Gastrocnemius medialis (tissue), 4 donors: ENCODE measurements around the gene SGMS1. TPM values are rescaled to one million over a fixed set of nuclear protein-coding genes. Genes with fewer than 3 reads are reported as not detected.

ENCODE experiments used
- ATAC-seq, 2 donors: fragments of 150-250 bp; one replicate each; pipeline ENCODE4 v1.9.1; 2016
- DNase-seq, 2 donors: peaks; one replicate each; pipeline ENCODE4 v3.0.0-alpha.2; 2019
- H3K27ac ChIP-seq, 4 donors: fragments of 200-600 bp; sonication (generic); 1 replicate in 1 of 4; 2 replicates in 3 of 4; pipeline ENCODE4 v1.5.1; 2016 to 2018; ENCODE audit warnings: mild to moderate bottlenecking in 2 of 4, moderate library complexity in 1 of 4
- H3K27me3 ChIP-seq, 3 donors: fragments of 200-600 bp; sonication (generic) in 2 of 3; 1 replicate in 1 of 3; 2 replicates in 2 of 3; pipeline versions ENCODE4 v1.5.1 to v1.6.0; 2016 to 2019; ENCODE audit warnings: mild to moderate bottlenecking in 1 of 3, moderate library complexity in 1 of 3
- H3K36me3 ChIP-seq, 2 donors: fragments of 200-600 bp; sonication (generic) in 1 of 2; one replicate each; pipeline ENCODE4 v1.5.1; 2017 to 2018
- H3K4me1 ChIP-seq, 2 donors: fragments of 200-600 bp; sonication (generic) in 1 of 2; one replicate each; pipeline ENCODE4 v1.5.1; 2016 to 2017; ENCODE audit warnings: mild to moderate bottlenecking in 2 of 2
- H3K4me3 ChIP-seq, 4 donors: fragments of 200-600 bp; sonication (generic) in 3 of 4; 1 replicate in 1 of 4; 2 replicates in 3 of 4; pipeline ENCODE4 v1.5.1; 2016 to 2019; ENCODE audit warnings: mild to moderate bottlenecking in 2 of 4
- H3K9me3 ChIP-seq, 3 donors: fragments of 200-600 bp; sonication (generic) in 2 of 3; 1 replicate in 1 of 3; 2 replicates in 2 of 3; pipeline ENCODE4 v1.5.1; 2016 to 2019
- CTCF ChIP-seq, 5 experiments: fragments of 450-650 bp in 3 of 5; fragments of 200-600 bp in 2 of 5; sonication (generic) in 2 of 5; IDR thresholded peaks in 4 of 5; conservative IDR thresholded peaks in 1 of 5; 1 replicate in 4 of 5; 2 replicates in 1 of 5; pipeline ENCODE4 v1.5.1; 2016 to 2019; ENCODE audit warnings: antibody characterized with exemption in 5 of 5, mild to moderate bottlenecking in 3 of 5, moderate library complexity in 3 of 5
- POLR2A ChIP-seq, 2 donors: fragments of 450-650 bp; IDR thresholded peaks; one replicate each; pipeline ENCODE4 v1.6.1; 2017; ENCODE audit warnings: antibody characterized with exemption in 2 of 2, mild to moderate bottlenecking in 2 of 2, moderate library complexity in 2 of 2
- in situ Hi-C, 4 donors: fragments of 200-750 bp; cut with MboI; loops; one replicate each; pipeline versions ENCODE4 v1.15.0 to v1.8.0; 2017; ENCODE audit warnings: low sequenced_read_pairs in 4 of 4
- intact Hi-C: fragments of 100-400 bp; cut with DNase I; formaldehyde crosslinking; loops from one replicate; pipeline ENCODE4 v1.15.1; 2023; ENCODE audit warnings: low total_unique reads
- total RNA-seq, 4 donors: library from RNA; depleted of rRNA; stranded (reverse); fragments of >200 nt; gene quantifications; one replicate each; pipeline versions ENCODE4 v1.1.0 to v1.2.3, GENCODE V29; 2016

SGMS1 gene
- total RNA-seq, 4 donors from 2014 or later, result 17.6 to 30.7 (median 25.0) TPM

DNA sequence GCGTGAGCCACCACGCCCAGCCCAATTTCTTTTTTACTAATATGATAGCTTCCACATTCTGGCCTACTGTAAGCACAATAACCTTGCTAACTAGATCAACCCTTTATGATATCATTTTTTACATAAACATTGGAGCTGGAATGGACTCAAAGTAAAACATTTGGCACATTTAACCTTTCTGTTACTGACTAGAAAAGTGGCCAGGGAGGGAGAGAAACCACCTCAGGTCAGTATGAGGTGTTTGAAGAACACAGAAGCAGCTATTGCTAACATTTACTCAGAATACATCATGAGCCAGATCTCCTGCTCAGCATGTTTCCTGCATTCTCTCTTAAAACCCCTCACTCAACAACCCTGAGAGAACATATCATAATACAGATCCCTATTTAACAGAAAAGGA is 27.3 kb downstream of the SGMS1 start:
- H3K36me3 ChIP-seq, result no peaks in the 10 kb centered on the region
- H3K4me1 ChIP-seq, result peaks cover 6 to 13% of the 10 kb centered on the region in 2 donors
- no peaks in the 10 kb centered on the region for H3K27me3 ChIP-seq
- H3K27ac ChIP-seq, result no peak overlapping the region
- no peaks in the 10 kb centered on the region for H3K9me3 ChIP-seq
- TF ChIP-seq POLR2A (IDR thresholded peaks at IDR 0.05) (no peak), CTCF (IDR thresholded peaks at IDR 0.05 in 4 of 5, conservative IDR thresholded peaks at IDR 0.05 in 1 of 5) (no peak)
- no peak for ATAC-seq
- no peak overlapping the region for H3K4me3 ChIP-seq
- intact Hi-C loops (no loop called here), in situ Hi-C loops (no loop called here)
- DNase-seq, result no peak

DNA sequence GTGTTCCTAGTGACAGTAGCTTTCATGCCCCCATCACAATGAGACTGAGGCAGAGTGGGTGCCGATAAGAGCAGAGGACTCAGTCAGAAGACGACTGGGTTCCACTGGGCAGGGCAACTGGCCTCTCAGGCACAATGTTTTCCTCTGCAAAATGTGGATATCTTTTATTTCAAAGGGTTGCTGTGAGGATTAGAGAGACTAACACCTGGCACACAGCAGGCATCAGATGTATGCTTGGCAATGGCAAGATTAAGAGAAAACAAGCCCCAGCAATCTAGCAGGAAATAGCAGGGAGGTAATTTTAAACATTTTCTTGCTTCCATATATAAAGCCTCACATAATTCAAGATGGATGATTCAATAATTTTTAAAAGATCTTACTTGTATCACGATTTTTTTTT is 28.0 kb downstream of the SGMS1 start:
- H3K9me3 ChIP-seq, result no peaks in the 10 kb centered on the region
- H3K4me1 ChIP-seq, result peaks cover 6 to 13% of the 10 kb centered on the region in 2 donors
- H3K27me3 ChIP-seq, result no peaks in the 10 kb centered on the region
- no peak for DNase-seq
- no peak overlapping the region for H3K27ac ChIP-seq
- no peaks in the 10 kb centered on the region for H3K36me3 ChIP-seq
- TF ChIP-seq POLR2A (IDR thresholded peaks at IDR 0.05), result no peak
- intact Hi-C loops (no loop called here), in situ Hi-C loops (no loop called here)
- H3K4me3 ChIP-seq, result no peak overlapping the region
- ATAC-seq, result no peak

DNA sequence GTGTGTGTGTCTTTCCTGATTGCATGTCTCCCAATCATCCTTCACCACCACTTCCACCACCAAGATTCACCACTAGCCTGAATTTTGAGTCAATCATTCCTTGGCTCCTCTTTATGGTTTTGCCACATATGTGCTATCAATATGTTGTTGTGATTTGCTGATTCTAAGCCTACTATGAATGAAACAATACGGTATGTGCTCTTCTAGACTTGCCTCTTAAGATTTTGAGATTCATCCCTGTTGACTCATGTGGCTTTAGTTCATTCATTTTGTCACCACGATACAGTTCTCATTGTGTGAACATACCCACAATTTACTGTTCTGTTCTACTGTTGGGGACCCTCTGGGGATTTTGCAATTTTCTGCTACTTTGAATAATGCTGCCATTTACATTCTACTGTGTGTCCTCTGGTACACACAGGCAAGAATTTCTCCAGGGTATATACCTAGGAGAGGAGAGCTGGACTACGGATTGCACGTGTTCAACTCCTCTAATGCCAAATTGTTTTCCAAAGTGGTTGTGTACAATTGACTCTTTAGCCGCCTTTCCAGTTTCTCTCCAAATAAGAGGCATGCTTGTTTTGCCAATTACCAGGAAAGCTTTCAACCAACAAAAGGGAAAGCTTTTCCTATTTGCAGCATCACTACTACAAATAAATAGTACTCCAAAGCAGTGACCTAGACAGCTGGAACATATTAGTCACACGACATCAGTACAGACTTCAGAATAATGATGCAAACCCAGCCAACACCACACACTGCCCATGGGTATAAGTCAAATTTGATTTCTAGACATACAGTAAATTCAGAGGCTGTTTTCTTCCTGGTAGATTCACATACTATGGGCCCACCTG is 30.0 kb downstream of the SGMS1 start:
- intact Hi-C loops, result no loop called here
- peaks cover 6 to 13% of the 10 kb centered on the region in 2 donors for H3K4me1 ChIP-seq
- ATAC-seq (peak; percentile 44 to 60), DNase-seq (no peak)
- no peaks in the 10 kb centered on the region for H3K9me3 ChIP-seq
- H3K27ac ChIP-seq, result no peak overlapping the region
- H3K27me3 ChIP-seq, result no peaks in the 10 kb centered on the region
- in situ Hi-C loops, result no loop called here
- no peak overlapping the region for H3K4me3 ChIP-seq
- H3K36me3 ChIP-seq, result no peaks in the 10 kb centered on the region
- no peak for TF ChIP-seq POLR2A (IDR thresholded peaks at IDR 0.05)
- no peak for TF ChIP-seq CTCF (IDR thresholded peaks at IDR 0.05 in 4 of 5, conservative IDR thresholded peaks at IDR 0.05 in 1 of 5)

- Histone ChIP-seq H3K36me3 (no peaks in the 10 kb centered on the region), H3K9me3 (no peaks in the 10 kb centered on the region), H3K27ac (no peak overlapping the region), H3K4me3 (no peak overlapping the region), H3K27me3 (no peaks in the 10 kb centered on the region), H3K4me1 (peaks cover 6 to 13% of the 10 kb centered on the region in 2 donors)
- TF ChIP-seq POLR2A (IDR thresholded peaks at IDR 0.05), result no peak
- no peak for TF ChIP-seq CTCF (IDR thresholded peaks at IDR 0.05 in 4 of 5, conservative IDR thresholded peaks at IDR 0.05 in 1 of 5)
- in situ Hi-C loops, result no loop called here
- ATAC-seq, result no peak
- DNase-seq, result no peak
- intact Hi-C loops, result no loop called here
These were observed 30.8 kb downstream of the SGMS1 start for GRCh38 chr10:50592961-50593418.

GRCh38 chr10:50590935-50591334 is 32.8 kb downstream of the SGMS1 start:
- H3K27me3 ChIP-seq, result no peaks in the 10 kb centered on the region
- H3K4me1 ChIP-seq, result peaks cover 6 to 10% of the 10 kb centered on the region in 2 donors
- H3K9me3 ChIP-seq, result no peaks in the 10 kb centered on the region
- TF ChIP-seq POLR2A (IDR thresholded peaks at IDR 0.05) (no peak), CTCF (IDR thresholded peaks at IDR 0.05 in 4 of 5, conservative IDR thresholded peaks at IDR 0.05 in 1 of 5) (no peak)
- in situ Hi-C loops (no loop called here), intact Hi-C loops (no loop called here)
- H3K4me3 ChIP-seq, result no peak overlapping the region
- H3K36me3 ChIP-seq, result no peaks in the 10 kb centered on the region
- no peak overlapping the region for H3K27ac ChIP-seq
- ATAC-seq, result no peak
- no peak for DNase-seq
